ENCODE measurements around the gene PDSS2.

DNA sequence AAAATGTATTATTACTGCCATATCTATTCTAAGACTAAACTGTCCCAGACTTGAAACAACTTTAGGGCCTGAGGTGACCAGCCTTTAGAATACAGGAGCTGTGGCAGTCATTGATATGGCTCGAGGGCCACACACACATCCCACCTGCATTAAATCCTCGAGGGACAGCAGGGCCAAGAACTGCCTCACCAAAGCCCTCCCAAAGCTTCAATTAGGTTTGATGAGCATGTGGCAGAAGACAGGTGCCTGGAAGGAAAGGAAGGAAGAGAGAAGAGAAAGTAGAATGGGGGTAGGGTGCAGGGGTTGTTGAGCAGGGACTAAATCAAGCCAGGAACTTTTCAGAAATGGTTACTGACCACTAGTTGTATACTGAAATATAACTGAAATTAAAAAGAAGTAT is 115.0 kb downstream of the PDSS2 start:
- no peak for TF ChIP-seq RAD21 (IDR thresholded peaks at IDR 0.05)
- TF ChIP-seq, protein P1, sequence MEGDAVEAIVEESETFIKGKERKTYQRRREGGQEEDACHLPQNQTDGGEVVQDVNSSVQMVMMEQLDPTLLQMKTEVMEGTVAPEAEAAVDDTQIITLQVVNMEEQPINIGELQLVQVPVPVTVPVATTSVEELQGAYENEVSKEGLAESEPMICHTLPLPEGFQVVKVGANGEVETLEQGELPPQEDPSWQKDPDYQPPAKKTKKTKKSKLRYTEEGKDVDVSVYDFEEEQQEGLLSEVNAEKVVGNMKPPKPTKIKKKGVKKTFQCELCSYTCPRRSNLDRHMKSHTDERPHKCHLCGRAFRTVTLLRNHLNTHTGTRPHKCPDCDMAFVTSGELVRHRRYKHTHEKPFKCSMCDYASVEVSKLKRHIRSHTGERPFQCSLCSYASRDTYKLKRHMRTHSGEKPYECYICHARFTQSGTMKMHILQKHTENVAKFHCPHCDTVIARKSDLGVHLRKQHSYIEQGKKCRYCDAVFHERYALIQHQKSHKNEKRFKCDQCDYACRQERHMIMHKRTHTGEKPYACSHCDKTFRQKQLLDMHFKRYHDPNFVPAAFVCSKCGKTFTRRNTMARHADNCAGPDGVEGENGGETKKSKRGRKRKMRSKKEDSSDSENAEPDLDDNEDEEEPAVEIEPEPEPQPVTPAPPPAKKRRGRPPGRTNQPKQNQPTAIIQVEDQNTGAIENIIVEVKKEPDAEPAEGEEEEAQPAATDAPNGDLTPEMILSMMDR (IDR thresholded peaks at IDR 0.05; ENCODE audit: low read depth, low read length, missing input control) = no peak
- no peak for TF ChIP-seq TAF1 (conservative IDR thresholded peaks at IDR 0.05)
- no peak for TF ChIP-seq GABPA (IDR thresholded peaks at IDR 0.05 in 1 of 2, conservative IDR thresholded peaks at IDR 0.05 in 1 of 2)
- TF ChIP-seq, protein P2, sequence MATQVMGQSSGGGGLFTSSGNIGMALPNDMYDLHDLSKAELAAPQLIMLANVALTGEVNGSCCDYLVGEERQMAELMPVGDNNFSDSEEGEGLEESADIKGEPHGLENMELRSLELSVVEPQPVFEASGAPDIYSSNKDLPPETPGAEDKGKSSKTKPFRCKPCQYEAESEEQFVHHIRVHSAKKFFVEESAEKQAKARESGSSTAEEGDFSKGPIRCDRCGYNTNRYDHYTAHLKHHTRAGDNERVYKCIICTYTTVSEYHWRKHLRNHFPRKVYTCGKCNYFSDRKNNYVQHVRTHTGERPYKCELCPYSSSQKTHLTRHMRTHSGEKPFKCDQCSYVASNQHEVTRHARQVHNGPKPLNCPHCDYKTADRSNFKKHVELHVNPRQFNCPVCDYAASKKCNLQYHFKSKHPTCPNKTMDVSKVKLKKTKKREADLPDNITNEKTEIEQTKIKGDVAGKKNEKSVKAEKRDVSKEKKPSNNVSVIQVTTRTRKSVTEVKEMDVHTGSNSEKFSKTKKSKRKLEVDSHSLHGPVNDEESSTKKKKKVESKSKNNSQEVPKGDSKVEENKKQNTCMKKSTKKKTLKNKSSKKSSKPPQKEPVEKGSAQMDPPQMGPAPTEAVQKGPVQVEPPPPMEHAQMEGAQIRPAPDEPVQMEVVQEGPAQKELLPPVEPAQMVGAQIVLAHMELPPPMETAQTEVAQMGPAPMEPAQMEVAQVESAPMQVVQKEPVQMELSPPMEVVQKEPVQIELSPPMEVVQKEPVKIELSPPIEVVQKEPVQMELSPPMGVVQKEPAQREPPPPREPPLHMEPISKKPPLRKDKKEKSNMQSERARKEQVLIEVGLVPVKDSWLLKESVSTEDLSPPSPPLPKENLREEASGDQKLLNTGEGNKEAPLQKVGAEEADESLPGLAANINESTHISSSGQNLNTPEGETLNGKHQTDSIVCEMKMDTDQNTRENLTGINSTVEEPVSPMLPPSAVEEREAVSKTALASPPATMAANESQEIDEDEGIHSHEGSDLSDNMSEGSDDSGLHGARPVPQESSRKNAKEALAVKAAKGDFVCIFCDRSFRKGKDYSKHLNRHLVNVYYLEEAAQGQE (IDR thresholded peaks at IDR 0.05) = no peak
- no peak for TF ChIP-seq RXRA (IDR thresholded peaks at IDR 0.05)
- TF ChIP-seq, protein P3, sequence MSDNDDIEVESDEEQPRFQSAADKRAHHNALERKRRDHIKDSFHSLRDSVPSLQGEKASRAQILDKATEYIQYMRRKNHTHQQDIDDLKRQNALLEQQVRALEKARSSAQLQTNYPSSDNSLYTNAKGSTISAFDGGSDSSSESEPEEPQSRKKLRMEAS (IDR thresholded peaks at IDR 0.05) = no peak
- TF ChIP-seq JUND (IDR thresholded peaks at IDR 0.05) = no peak
- TF ChIP-seq, protein P4, sequence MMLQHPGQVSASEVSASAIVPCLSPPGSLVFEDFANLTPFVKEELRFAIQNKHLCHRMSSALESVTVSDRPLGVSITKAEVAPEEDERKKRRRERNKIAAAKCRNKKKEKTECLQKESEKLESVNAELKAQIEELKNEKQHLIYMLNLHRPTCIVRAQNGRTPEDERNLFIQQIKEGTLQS (IDR thresholded peaks at IDR 0.05) = no peak
